IPS-18c (cell line): ENCODE results near the gene AGER.

Source experiments
- H3K4me3 ChIP-seq: 2 replicates; pipeline ENCODE4 v1.7.0; 2013; ENCODE audit warnings: low read depth, mild to moderate bottlenecking, low read length, moderate library complexity; ENCODE audit not compliant: insufficient read depth
- H3K9me3 ChIP-seq: one replicate; pipeline ENCODE4 v1.6.1; 2013; ENCODE audit warnings: mild to moderate bottlenecking, low read length, moderate library complexity; ENCODE audit not compliant: control insufficient read depth, insufficient read depth

AGER gene

DNA sequence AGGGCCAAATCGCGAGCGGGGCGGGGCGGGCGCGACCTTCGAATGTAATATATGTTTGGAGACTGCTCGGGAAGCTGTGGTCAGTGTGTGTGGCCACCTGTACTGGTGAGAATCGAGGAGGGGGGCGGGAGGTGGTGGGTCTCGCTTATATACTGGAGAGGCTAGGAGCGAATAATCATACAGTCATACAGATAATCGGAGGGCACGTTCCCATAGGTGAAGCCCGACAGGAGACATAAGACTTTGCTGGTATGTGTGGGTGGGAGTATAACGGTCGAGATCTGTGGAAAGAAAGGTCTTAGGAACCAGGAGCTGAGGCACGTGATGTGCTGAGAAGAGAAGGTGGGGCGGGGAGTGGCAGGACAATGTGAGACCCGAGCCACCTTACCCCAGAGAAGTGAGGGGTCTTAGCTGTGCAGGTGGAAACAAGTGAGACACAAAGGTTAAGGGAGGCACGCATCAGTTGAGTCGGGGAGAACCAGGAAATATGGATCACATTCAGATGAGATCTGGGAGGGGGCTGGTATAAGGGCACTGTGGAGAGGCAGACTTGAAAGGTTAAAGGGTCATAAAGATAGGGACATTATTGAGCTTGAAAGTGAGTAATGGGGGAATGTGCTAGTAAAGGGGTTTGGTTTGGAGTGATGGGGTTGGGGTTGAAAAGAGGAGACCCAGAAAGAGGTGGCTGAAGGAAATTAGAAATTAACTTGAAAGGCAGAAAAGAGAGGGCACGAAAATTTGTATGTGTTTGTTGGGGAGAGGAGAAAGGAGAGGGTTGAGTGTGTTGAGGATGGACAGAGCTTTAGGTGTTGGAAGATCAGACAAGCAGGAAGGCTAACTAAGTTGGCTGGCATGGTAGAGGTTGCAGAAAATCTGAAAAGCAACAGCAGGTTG lies 5.3 kb downstream of the AGER start:
- no peaks in the 10 kb centered on the region for H3K9me3 ChIP-seq

DNA sequence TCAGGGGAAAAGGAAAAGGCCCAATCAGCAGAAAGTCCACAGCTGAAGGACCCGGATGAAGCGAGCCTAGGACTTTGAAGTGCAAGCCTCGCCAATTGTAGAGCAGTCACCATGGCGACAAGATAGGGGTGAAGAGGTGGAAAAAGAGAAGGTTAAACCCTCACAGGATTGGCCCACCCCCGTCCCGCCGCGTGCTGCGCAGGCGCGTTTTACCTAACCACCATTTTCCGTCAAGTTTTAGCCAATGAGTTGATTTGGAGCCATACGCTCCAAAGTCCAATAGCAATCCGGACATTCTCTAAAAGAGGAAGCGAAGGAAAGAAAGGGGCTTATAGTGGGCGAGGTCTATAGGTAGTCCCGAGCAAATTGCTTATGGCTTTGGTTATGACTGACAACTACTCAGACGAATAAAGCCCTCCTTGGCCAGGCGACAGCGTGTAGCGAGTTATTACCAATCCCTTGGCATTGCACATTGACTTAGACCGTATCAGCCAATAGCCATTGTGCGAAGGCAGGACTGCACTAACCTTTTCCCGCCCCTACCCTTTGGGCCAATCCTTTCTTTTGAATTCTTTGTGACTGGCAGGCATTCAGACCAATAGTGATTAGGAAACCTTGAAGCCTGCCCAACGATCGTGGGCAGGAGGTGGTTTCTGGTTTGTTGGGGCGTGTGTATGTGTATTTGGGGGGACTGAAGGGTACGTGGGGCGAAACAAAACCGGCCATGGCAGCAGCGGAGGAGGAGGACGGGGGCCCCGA lies 6.1 kb downstream of the AGER start, which contains the start of gene RNF5:
TSS of gene RNF5 (plus strand) at position 618 of the 759 bp plus-strand sequence. CDS start at position 725, 107 bp downstream.
- Histone ChIP-seq H3K4me3 (peak within 1 kb of the TSS; percentile 89), H3K9me3 (no peaks in the 10 kb centered on the region)

More for the DNA sequence above, 5.3 kb downstream of the AGER start:
- peak overlapping the region; percentile 57 for H3K4me3 ChIP-seq

DNA sequence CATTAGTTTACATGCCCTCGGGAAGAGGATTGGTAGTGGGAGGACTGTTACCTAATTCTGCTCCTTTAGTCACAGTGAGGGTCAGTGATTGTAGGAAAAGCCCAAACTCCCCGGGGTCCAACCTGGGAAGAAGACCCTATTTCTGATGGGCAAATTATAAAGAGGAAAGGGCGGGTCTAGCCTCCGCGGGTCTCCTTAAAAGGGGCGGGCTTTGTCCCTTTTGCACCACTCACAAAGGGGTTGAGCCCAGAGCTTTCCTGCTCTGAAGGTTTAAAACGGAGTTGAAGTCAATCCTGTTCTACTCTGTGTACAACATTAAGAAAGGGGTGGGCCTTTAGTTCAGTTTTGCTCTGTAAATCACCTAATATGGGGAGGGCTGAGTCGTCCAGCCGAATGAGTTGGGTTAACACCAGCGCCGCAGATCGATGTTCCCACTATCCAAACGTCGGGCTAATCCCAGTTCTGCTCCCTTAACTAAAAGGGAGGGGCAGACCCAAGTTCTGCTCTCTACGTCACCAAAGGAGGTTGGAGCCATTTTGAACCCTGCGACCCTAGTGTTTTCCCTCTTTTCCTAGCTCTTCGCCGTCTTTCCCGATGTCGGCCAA lies 6.8 kb downstream of the AGER start:
- peak overlapping the region; percentile 89 for H3K4me3 ChIP-seq
- H3K9me3 ChIP-seq = no peaks in the 10 kb centered on the region

DNA sequence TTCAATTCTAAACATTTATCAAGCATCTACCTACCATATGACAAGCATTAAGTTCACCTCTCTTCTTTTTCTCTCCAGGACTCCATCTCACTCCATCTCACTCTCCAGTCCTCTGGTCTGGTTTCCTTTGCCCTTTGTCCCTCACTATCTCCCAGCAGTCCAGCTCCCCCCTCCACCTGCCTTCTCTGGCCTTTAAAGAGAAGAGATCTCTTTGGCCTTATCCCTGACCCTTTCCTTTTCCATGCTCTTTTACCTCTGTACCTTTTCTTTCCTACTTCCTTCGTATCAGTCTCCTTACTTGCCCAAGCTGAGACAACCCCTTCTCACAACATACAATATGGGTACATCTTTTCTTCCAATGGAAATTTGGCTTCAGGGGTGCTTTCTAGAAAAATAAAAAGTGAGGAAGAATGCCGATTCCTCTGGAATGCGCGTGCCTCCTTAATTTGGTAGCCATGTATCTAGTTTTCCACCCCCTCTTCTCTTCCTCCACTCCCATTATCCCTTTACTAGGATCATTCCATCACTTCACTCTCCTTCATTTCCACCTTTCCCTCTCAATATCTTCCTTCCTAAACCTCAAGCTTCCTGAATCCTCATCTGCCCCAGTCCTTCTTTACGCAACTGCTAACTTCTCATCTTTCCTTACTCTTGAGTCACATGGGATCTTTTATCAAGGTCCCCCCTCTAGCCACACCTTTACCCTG lies 7.4 kb downstream of the AGER start:
- H3K9me3 ChIP-seq = no peaks in the 10 kb centered on the region
- peak overlapping the region; percentile 89 for H3K4me3 ChIP-seq

DNA sequence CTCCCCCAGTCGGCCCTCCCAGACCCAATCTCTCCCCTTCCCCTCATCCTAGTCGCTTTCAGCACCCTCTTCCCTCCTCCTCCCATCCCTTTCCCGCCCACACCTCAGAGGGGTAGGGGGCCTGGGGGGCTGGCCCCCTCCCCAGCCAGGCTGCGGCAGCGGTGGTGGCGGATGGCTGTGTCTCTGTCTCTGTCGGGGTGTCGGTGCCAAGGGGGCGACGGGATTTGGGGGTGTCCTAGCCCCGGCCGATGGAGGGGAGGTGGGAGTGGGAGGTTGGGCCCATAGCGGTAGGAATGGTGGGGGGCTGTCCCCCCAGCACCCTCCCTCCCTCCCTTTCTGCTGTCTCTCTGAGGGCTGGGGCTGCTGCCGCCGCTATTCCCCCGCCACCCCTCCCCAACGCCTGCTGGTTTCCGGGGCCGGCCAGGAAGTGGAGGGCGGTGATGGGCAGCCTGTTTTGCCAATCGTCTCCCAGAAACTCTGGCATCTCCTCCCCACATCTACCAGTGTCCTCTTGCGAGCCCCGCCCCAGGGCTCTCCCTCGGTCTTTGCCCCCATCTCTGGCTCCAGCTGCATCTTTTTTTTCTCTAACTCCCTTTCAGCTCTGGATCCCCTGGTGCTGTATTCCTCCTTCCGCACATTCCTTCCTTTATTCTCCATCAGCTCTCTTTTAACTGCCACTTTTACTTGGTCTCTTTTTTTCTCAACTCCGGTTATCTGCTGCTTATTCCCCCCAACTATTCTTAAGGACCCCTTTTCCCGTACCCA lies 8.2 kb downstream of the AGER start, which contains the start of gene AGPAT1:
TSS of gene AGPAT1 (minus strand) at position 374 of the 765 bp plus-strand sequence. CDS start 4,588 bp downstream, outside the sequence.
- Histone ChIP-seq H3K4me3 (peak within 1 kb of the TSS; percentile 89), H3K9me3 (no peaks in the 10 kb centered on the region)

DNA sequence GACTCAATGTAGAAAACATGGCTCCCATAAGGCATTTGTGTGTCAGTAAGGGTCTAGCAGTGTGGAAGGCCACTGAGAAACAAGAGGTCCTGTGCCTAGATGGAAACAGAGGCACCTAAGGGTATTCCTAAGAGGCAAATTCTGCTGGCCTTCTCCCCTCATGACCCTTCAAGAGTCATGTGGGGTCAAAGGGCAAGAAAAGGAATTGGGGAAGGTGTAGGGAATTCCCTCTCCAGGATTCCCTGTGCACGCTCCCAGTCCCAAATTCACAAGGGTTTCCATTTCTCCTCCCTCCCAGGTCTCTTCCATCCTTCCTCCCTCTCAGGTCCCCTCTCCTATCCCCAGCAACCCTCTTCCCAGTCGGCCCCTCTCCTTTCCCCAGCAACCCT lies 8.7 kb downstream of the AGER start:
- H3K9me3 ChIP-seq = no peaks in the 10 kb centered on the region

DNA sequence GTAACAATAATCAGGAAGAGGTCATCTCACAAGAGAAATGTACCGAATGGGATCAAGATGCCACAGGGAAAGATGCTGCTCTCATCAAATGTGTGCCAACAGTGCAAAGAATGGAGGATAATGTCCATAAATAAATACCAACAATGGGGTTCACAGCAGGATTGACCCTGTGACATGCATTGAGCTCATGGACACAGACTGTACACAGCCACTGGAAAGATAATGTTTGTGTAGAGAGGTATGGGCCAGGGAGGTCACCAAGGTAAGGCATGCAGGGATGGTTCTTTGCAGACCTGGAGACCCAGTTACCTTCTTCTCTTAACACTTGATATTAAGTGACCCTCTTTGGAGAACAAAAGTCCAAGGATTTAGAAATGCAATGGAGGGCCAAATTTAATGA lies 9.6 kb downstream of the AGER start:
- Histone ChIP-seq H3K4me3 (no peak overlapping the region), H3K9me3 (no peaks in the 10 kb centered on the region)

More for the DNA sequence above, 8.7 kb downstream of the AGER start:
- H3K4me3 ChIP-seq = peak overlapping the region; percentile 89

DNA sequence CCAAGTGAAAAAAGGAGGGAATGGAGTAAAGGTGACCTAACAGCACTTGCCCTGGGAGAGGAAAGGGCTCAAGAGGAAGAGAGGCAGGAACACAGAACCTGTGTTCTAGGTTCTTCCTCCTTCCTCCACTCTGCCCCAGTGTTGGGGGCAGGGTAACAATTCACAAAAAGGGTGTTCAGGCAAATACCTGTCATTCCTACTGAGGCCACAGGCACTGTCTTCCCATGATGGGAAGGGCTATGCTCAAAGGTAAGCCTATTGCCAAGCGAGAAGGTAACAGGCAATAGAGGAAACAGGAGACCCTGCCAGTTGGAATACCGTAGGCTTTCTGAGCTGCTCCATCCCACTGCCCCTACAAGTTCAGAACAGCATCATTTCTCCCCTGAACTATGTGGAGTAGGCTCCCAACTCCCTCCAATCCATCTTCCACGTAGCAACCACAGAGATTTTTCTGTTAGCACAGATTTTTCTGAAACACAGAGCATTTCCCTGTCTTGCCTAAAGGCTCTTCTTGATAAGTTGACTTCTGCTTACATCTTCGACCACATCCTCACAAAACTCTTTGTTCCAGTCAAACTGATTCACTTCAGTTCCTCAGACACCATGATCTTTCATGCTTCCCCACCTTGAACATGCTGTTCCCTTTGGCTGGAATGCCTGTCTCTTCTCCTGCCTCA lies 10.9 kb downstream of the AGER start:
- Histone ChIP-seq H3K9me3 (no peaks in the 10 kb centered on the region), H3K4me3 (0 out of 2 replicates have a peak overlapping the region, but pooled peaks have one; percentile 10)

DNA sequence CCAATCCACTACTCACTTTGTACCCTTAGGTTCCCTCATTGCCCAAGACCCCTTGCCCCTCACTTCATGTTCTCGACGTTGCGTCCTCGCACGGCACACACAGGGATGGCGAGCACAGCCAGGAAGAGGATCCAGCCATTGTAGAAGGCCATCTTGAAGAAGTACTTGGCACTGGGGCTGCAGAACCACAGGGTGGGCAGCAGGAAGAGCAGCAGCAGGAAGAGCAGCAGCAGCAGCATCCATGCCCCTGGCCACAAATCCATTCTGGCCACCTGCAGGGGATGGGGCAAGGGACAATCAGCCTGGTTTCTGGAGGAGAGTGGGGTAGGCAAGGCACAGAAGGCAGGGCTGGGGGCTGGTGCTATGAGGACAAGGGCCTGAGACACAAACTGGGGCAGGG lies 12.8 kb downstream of the AGER start:
- no peaks in the 10 kb centered on the region for H3K9me3 ChIP-seq
- H3K4me3 ChIP-seq = no peak overlapping the region

DNA sequence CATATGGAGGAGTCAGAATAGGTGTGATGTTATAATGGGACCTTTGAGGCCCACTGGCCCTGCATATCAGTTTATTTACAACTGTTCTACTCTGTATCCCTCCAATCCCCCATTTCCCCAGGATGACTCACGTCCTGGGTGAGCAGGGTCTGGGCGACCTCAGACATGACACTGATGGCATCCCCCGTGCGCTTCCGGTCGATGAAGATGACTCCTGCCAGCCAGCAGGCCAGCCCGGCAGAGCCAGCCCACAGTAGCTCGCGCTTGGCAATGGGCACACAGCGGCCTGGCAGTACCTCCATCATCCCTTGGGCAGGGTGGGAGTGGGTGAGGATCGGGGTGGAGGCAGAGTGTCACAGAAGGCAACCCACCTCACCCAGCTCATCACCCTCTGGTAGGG lies 13.8 kb downstream of the AGER start:
- Histone ChIP-seq H3K4me3 (no peak overlapping the region), H3K9me3 (no peaks in the 10 kb centered on the region)

DNA sequence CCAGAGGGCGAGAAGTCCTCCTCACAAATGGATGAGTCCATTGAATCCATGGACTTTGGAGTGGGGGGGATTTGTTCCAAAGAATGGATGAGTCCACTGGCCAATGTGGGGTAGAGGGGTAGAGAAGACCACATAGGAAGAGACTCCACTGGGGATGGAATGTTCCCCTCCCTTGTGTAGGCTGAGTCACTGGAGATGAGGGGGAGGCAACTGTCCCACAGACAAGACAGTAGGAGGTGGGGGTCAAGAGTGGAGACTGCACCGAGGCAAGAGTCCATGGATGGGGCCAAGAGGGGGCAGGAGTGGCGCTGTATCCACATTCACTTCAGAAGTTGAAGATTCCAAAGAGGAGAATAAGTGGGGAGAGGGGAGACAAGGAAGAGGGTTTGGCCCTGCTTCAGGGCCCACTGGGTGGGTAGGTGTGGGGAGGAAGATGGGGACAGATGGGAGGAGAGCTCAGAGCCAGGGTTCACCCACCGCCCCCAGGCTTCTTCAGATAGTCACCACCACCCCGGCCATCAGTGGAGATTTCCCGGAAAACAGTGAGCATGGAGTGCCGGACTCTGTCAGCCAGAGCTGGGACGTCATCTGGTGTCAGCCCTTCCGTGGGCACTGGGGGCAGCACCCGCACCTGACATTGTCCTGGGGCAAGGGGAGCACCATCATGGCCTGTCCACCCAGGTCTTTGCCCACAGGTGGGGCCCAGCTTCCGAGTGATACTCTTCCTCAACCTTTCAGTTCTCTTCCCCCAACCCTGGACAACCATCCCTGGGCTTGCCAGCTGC lies 15.1 kb downstream of the AGER start:
- no peaks in the 10 kb centered on the region for H3K9me3 ChIP-seq
- no peak overlapping the region for H3K4me3 ChIP-seq

DNA sequence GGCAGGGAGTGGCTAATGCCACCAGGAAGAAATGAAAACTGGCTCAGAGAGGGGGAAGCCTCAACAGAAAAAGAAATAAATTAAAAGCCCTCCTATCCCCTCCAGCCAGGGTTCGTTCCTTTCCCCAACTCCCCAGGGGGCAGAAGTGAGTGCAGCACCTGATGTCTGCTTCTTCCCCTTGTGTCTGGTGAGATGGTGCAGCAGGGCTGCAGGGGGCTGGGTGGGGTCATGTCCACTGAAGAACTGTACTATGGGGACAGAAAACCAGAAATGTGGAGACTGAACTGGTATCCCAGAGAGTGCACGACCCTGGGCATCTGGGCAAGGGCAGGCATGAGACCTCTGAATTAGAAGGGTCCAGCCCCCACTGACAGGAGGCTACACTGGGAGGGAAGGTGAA lies 15.7 kb downstream of the AGER start:
- Histone ChIP-seq H3K4me3 (no peak overlapping the region), H3K9me3 (no peaks in the 10 kb centered on the region)

DNA sequence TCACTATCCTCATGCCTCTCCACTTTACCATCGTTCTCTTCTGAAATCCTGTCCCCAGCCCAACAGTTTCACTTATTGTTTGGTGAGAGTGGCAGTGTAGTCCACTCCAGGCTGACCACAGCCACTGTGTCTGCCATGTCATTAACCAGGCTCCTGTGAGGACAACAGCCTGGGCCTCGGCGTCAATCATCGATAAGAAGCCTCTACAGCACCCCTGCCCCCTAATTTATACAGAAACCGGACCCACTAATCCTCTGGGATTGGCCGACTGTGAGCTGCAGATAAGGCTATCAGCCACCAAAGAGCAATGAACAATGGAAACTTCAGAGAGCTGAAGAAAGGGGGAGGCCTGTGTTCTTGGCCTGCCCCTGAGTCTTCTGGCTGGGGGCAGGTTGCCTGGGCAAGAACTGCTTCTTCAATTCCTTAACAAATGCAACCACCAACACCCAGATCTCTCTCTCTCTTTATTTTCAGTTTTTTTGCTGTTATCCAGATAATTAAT lies 16.2 kb downstream of the AGER start:
- Histone ChIP-seq H3K9me3 (no peaks in the 10 kb centered on the region), H3K4me3 (no peak overlapping the region)

DNA sequence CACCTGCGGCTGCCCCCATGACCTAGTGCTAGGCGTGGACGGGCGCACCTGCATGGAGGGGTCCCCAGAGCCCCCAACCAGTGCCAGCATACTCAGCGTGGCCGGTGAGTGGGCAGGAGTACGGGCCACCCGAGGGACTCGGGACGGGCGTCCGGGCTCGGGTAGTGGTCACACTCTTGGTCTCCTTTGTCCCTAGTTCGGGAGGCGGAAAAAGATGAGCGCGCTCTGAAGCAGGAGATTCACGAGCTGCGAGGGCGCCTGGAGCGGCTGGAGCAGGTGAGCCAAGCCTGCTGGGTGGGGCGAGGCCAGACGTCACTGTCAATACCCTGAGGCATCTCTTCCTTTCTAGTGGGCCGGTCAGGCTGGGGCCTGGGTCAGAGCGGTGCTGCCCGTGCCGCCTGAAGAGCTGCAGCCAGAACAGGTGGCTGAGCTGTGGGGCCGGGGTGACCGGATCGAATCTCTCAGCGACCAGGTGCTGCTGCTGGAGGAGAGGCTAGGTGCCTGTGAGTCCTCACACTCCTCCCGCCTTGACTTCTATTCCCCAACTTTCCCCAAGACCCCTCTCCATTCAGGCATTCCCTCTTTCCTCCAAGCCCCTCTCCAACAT lies 16.8 kb downstream of the AGER start:
- H3K9me3 ChIP-seq = no peaks in the 10 kb centered on the region
- H3K4me3 ChIP-seq = no peak overlapping the region
